HepG2 (cell line): ENCODE results near the gene MAGI1. TPM values are rescaled to one million over a fixed set of nuclear protein-coding genes. Genes with fewer than 3 reads are reported as not detected.
A peak's percentile ranks its signal among the peaks of the same experiment; 100 is the strongest.

ENCODE experiments used
- ARID5B ChIP-seq: IDR thresholded peaks from 2 replicates; pipeline ENCODE4 v1.4.0; 2020; ENCODE audit warnings: mild to moderate bottlenecking, missing genetic modification reagents
- CEBPG ChIP-seq: IDR thresholded peaks from 2 replicates; pipeline ENCODE4 v1.6.1; 2016
- CREB1 ChIP-seq, 2 experiments: fragments of 450-650 bp in 1 of 2; IDR thresholded peaks; 2 replicates each; pipeline ENCODE4 v1.6.1; 2016 to 2017; ENCODE audit warnings: control low read depth in 1 of 2, mild to moderate bottlenecking in 1 of 2, missing compliant biosample characterization in 1 of 2, missing genetic modification characterization in 1 of 2
- CREM ChIP-seq, 2 experiments: sonication (generic) in 1 of 2; formaldehyde crosslinking in 1 of 2; IDR thresholded peaks; 2 replicates each; pipeline versions ENCODE4 v1.4.0 to v1.6.1; 2016 to 2020; ENCODE audit warnings: antibody characterized with exemption in 1 of 2, mild to moderate bottlenecking in 1 of 2, missing genetic modification reagents in 1 of 2
- EP300 ChIP-seq, 3 experiments: sonication (generic) in 1 of 3; formaldehyde crosslinking in 1 of 3; IDR thresholded peaks; 2 replicates each; pipeline versions ENCODE4 v1.5.1 to v1.6.1; 2011 to 2020; ENCODE audit warnings: low read depth in 2 of 3, low read length in 2 of 3, borderline replicate concordance in 1 of 3, improper control_type of control experiment in 1 of 3, mild to moderate bottlenecking in 1 of 3, missing genetic modification reagents in 1 of 3, moderate library complexity in 1 of 3
- FOXA3 ChIP-seq: IDR thresholded peaks from 2 replicates; pipeline ENCODE4 v1.6.1; 2016; ENCODE audit warnings: missing genetic modification reagents, missing compliant biosample characterization
- ISL2 ChIP-seq: sonication (generic); formaldehyde crosslinking; IDR thresholded peaks from 2 replicates; pipeline ENCODE4 v1.5.0; 2020; ENCODE audit warnings: missing genetic modification reagents
- NFIC ChIP-seq: IDR thresholded peaks from 2 replicates; pipeline ENCODE4 v1.6.1; 2012; ENCODE audit warnings: mild to moderate bottlenecking, low read length, inconsistent platforms
- SMC3 ChIP-seq: IDR thresholded peaks from 2 replicates; pipeline ENCODE4 v1.6.1; 2011; ENCODE audit warnings: low read length, improper control_type of control experiment
- SOX13 ChIP-seq, 3 experiments: fragments of 450-650 bp in 1 of 3; sonication (generic) in 1 of 3; formaldehyde crosslinking in 1 of 3; IDR thresholded peaks in 2 of 3; conservative IDR thresholded peaks in 1 of 3; 2 replicates each; pipeline versions ENCODE4 v1.5.0 to v1.6.1; 2016 to 2020; ENCODE audit warnings: antibody characterized with exemption in 1 of 3, mild to moderate bottlenecking in 1 of 3, missing compliant biosample characterization in 1 of 3, missing genetic modification reagents in 1 of 3, moderate library complexity in 1 of 3
- SOX6 ChIP-seq, 2 experiments: fragments of 450-650 bp in 1 of 2; sonication (generic) in 1 of 2; formaldehyde crosslinking in 1 of 2; IDR thresholded peaks; 2 replicates each; pipeline versions ENCODE4 v1.4.0 to v1.6.1; 2017 to 2020; ENCODE audit warnings: antibody characterized with exemption in 1 of 2, mild to moderate bottlenecking in 1 of 2, missing genetic modification reagents in 1 of 2
- TCF7 ChIP-seq: sonication (generic); IDR thresholded peaks from 2 replicates; pipeline ENCODE4 v1.6.1; 2016; ENCODE audit warnings: antibody characterized with exemption, low read depth
- TFAP4 ChIP-seq: sonication (generic); IDR thresholded peaks from 2 replicates; pipeline ENCODE4 v1.6.1; 2016; ENCODE audit warnings: low read depth, borderline replicate concordance
- ZNF205 ChIP-seq: IDR thresholded peaks from 2 replicates; pipeline ENCODE4 v1.6.1; 2018; ENCODE audit warnings: missing biosample characterization, missing genetic modification reagents
- ZNF362 ChIP-seq: sonication (generic); formaldehyde crosslinking; IDR thresholded peaks from 2 replicates; pipeline ENCODE4 v1.4.0; 2020; ENCODE audit warnings: missing genetic modification reagents, mild to moderate bottlenecking, borderline replicate concordance
- ZNF382 ChIP-seq: sonication (generic); formaldehyde crosslinking; IDR thresholded peaks from 2 replicates; pipeline ENCODE4 v1.5.0; 2020; ENCODE audit warnings: missing genetic modification reagents, mild to moderate bottlenecking, borderline replicate concordance
- ZNF484 ChIP-seq: sonication (generic); formaldehyde crosslinking; IDR thresholded peaks from 2 replicates; pipeline ENCODE4 v1.5.1; 2020; ENCODE audit warnings: mild to moderate bottlenecking, low read depth, missing genetic modification reagents, borderline replicate concordance
- ZNF639 ChIP-seq: conservative IDR thresholded peaks from 2 replicates; pipeline ENCODE4 v1.6.1; 2018; ENCODE audit warnings: missing genetic modification reagents
- ZNF652 ChIP-seq: IDR thresholded peaks from 2 replicates; pipeline ENCODE4 v1.6.1; 2016; ENCODE audit warnings: low read depth, borderline replicate concordance
- ZNF878 ChIP-seq: sonication (generic); formaldehyde crosslinking; IDR thresholded peaks from 2 replicates; pipeline ENCODE4 v1.8.1; 2023; ENCODE audit warnings: mild to moderate bottlenecking, missing genetic modification reagents, moderate library complexity
- polyA plus RNA-seq, 8 experiments: library from polyadenylated mRNA; depleted of rRNA in 3 of 8; stranded (reverse) in 7 of 8; unstranded in 1 of 8; fragments of >200 nt; fragmentation: Illumina TruSeq in 4 of 8; extraction: Trizol in 4 of 8; gene quantifications; 2 replicates each; pipeline versions ENCODE4 v1.2.1 to v1.2.3, GENCODE V29; 2011 to 2016; ENCODE audit warnings: low read depth in 4 of 8, missing spikeins in 1 of 8, mixed read lengths in 1 of 8; ENCODE audit not compliant: insufficient read depth in 1 of 8
- total RNA-seq, 5 experiments: library from RNA; depleted of rRNA; stranded (reverse); fragments of >200 nt; fragmentation: Illumina TruSeq; extraction: Trizol; gene quantifications; 2 replicates each; pipeline ENCODE4 v1.2.3, GENCODE V29; 2016; ENCODE audit warnings: low read depth in 1 of 5

Gene MAGI1
- total and polyA plus RNA-seq, 2 of the 13 experiments (the other 11 are each of a cell fraction or from before 2014, with no cell fraction given), result 22.2 to 26.0 TPM

- TF ChIP-seq SMC3 (no peak), ZNF382 (no peak), CEBPG (peak; percentile 80), CREB1 (IDR thresholded peaks at IDR 0.05) (no peak), CREB1 (CRISPR knock-in tag; IDR thresholded peaks at IDR 0.05) (0 out of 2 replicates have a peak, but pooled peaks have one; percentile 34), NFIC (0 out of 2 replicates have a peak, but pooled peaks have one; percentile 71), SOX6 (IDR thresholded peaks at IDR 0.05) (no peak), SOX6 (CRISPR knock-in tag; IDR thresholded peaks at IDR 0.05) (peak; percentile 73), ARID5B (CRISPR knock-in tag) (peak; percentile 58; the same call in 1 of the 2 replicates), ZNF878 (CRISPR knock-in tag) (0 out of 2 replicates have a peak, but pooled peaks have one; percentile 42), ISL2 (0 out of 2 replicates have a peak, but pooled peaks have one; percentile 28), ZNF205 (no peak), ZNF639 (CRISPR knock-in tag) (no peak), TFAP4 (peak; percentile 67; the same call in 1 of the 2 replicates), ZNF362 (CRISPR knock-in tag) (0 out of 2 replicates have a peak, but pooled peaks have one; percentile 29), CREM (IDR thresholded peaks at IDR 0.05) (peak; percentile 41), CREM (CRISPR knock-in tag; IDR thresholded peaks at IDR 0.05) (no peak), EP300 (IDR thresholded peaks at IDR 0.05; ENCODE audit: low read depth in 2 of 2, low read length in 2 of 2) (peak in 1 of 2 experiments; percentile 39; a peak in 1 of 4 replicates), EP300 (CRISPR knock-in tag; IDR thresholded peaks at IDR 0.05; ENCODE audit: borderline replicate concordance) (no peak), ZNF652 (CRISPR knock-in tag) (no peak), TCF7 (peak; percentile 69), SOX13 (IDR thresholded peaks at IDR 0.05) (0 out of 2 replicates have a peak, but pooled peaks have one; percentile 12), SOX13 (CRISPR knock-in tag; conservative IDR thresholded peaks at IDR 0.05 in 1 of 2, IDR thresholded peaks at IDR 0.05 in 1 of 2) (peak in 1 of 2 experiments; percentile 63; a peak in 2 of 4 replicates), ZNF484 (CRISPR knock-in tag) (no peak), FOXA3 (CRISPR knock-in tag) (peak; percentile 35)
Measured at GRCh38 chr3:65669163-65669875, 369.4 kb downstream of the MAGI1 start (continued).
